HEK293T (cell line): ENCODE results near the gene CUX1.

Experiments used
- BHLHE40 ChIP-seq: fragments of 450-650 bp; IDR thresholded peaks from 2 replicates; pipeline ENCODE4 v1.6.1; 2016; ENCODE audit warnings: mild to moderate bottlenecking, moderate library complexity, borderline replicate concordance
- FOXA1 ChIP-seq: fragments of 450-650 bp; IDR thresholded peaks from 2 replicates; pipeline ENCODE4 v1.6.1; 2016; ENCODE audit warnings: mild to moderate bottlenecking
- HDGF ChIP-seq: fragments of 450-650 bp; IDR thresholded peaks from 2 replicates; pipeline ENCODE4 v1.6.1; 2017; ENCODE audit warnings: antibody characterized with exemption, borderline replicate concordance
- LEF1 ChIP-seq: fragments of 450-650 bp; IDR thresholded peaks from 2 replicates; pipeline ENCODE4 v1.6.1; 2017; ENCODE audit warnings: mild to moderate bottlenecking, borderline replicate concordance
- NFRKB ChIP-seq: fragments of 450-650 bp; IDR thresholded peaks from 2 replicates; pipeline ENCODE4 v1.6.1; 2016; ENCODE audit warnings: mild to moderate bottlenecking, moderate library complexity
- PKNOX1 ChIP-seq: fragments of 450-650 bp; IDR thresholded peaks from 2 replicates; pipeline ENCODE4 v1.6.1; 2016
- SP1 ChIP-seq: fragments of 450-650 bp; IDR thresholded peaks from 2 replicates; pipeline ENCODE4 v1.6.1; 2017
- SUZ12 ChIP-seq: fragments of 450-650 bp; IDR thresholded peaks from 2 replicates; pipeline ENCODE4 v1.6.1; 2016; ENCODE audit warnings: mild to moderate bottlenecking

GRCh38 chr7:101815826-101816594 lies 1.4 kb upstream of the CUX1 start:
- no peak for TF ChIP-seq HDGF
- TF ChIP-seq SUZ12, result no peak
- no peak for TF ChIP-seq FOXA1
- no peak for TF ChIP-seq PKNOX1
- TF ChIP-seq NFRKB, result no peak
- TF ChIP-seq SP1, result no peak
- TF ChIP-seq BHLHE40, result no peak
- no peak for TF ChIP-seq LEF1
